DOHH2 (cell line): ENCODE data around the gene MYO5A.

Source experiments
- H3F3A ChIP-seq: fragments of 200-600 bp; sonication (generic), shearing (Covaris generic); 2 replicates; pipeline ENCODE4 v1.6.0; 2016; ENCODE audit warnings: antibody characterized with exemption, mild to moderate bottlenecking; ENCODE audit not compliant: control insufficient read depth, insufficient read depth
- H3K27ac ChIP-seq: fragments of 200-600 bp; sonication (generic); 2 replicates; pipeline ENCODE4 v1.5.1; 2014; ENCODE audit warnings: low read depth, mild to moderate bottlenecking, low read length, moderate library complexity
- H3K27me3 ChIP-seq: fragments of 200-600 bp; sonication (generic); 2 replicates; pipeline ENCODE4 v1.6.1; 2014; ENCODE audit warnings: mild to moderate bottlenecking, low read length, mixed read lengths; ENCODE audit not compliant: control insufficient read depth
- H3K36me3 ChIP-seq: fragments of 200-600 bp; sonication (generic); 2 replicates; pipeline ENCODE4 v1.6.1; 2014; ENCODE audit warnings: mild to moderate bottlenecking, low read length, moderate library complexity, mixed read lengths; ENCODE audit not compliant: control insufficient read depth
- H3K4me1 ChIP-seq: fragments of 200-600 bp; sonication (generic); 2 replicates; pipeline ENCODE4 v1.6.1; 2014; ENCODE audit warnings: mild to moderate bottlenecking, low read length, mixed read lengths; ENCODE audit not compliant: control insufficient read depth
- H3K4me2 ChIP-seq: fragments of 200-600 bp; sonication (generic); 2 replicates; pipeline ENCODE4 v1.6.0; 2014; ENCODE audit warnings: mild to moderate bottlenecking, low read length, moderate library complexity
- H3K4me3 ChIP-seq: fragments of 200-600 bp; sonication (generic); 2 replicates; pipeline ENCODE4 v1.5.1; 2014; ENCODE audit warnings: mild to moderate bottlenecking, low read length, mixed read lengths
- H3K79me2 ChIP-seq: fragments of 200-600 bp; sonication (generic); 2 replicates; pipeline ENCODE4 v1.6.1; 2014; ENCODE audit warnings: mild to moderate bottlenecking, low read length, mixed read lengths; ENCODE audit not compliant: control insufficient read depth
- H3K9me2 ChIP-seq: fragments of 200-600 bp; sonication (generic); replicated peaks from 2 replicates; pipeline ENCODE4 v1.6.1; 2014; ENCODE audit warnings: mild to moderate bottlenecking, low read length, mixed read lengths; ENCODE audit not compliant: control insufficient read depth
- H3K9me3 ChIP-seq: fragments of 200-600 bp; sonication (generic); 2 replicates; pipeline ENCODE4 v1.6.1; 2014; ENCODE audit warnings: antibody characterized with exemption, low read length, mixed read lengths; ENCODE audit not compliant: control insufficient read depth, insufficient read depth
- H4K20me1 ChIP-seq: fragments of 200-600 bp; sonication (generic); 2 replicates; pipeline ENCODE4 v1.6.0; 2014; ENCODE audit warnings: low read depth, mild to moderate bottlenecking, antibody characterized with exemption, low read length, moderate library complexity; ENCODE audit not compliant: control insufficient read depth, insufficient read depth
- CTCF ChIP-seq: fragments of 200-600 bp; sonication (generic); IDR thresholded peaks from one replicate; pipeline ENCODE4 v1.5.1; 2014; ENCODE audit warnings: antibody characterized with exemption, mild to moderate bottlenecking, low read depth, low read length; ENCODE audit not compliant: poor library complexity, severe bottlenecking
- EZH2phosphoT487 ChIP-seq: fragments of 200-600 bp; sonication (generic); IDR thresholded peaks from 2 replicates; pipeline ENCODE4 v1.6.1; 2017; ENCODE audit warnings: borderline replicate concordance, mild to moderate bottlenecking, antibody characterized with exemption, low read length, moderate library complexity, mixed read lengths

MYO5A gene

DNA sequence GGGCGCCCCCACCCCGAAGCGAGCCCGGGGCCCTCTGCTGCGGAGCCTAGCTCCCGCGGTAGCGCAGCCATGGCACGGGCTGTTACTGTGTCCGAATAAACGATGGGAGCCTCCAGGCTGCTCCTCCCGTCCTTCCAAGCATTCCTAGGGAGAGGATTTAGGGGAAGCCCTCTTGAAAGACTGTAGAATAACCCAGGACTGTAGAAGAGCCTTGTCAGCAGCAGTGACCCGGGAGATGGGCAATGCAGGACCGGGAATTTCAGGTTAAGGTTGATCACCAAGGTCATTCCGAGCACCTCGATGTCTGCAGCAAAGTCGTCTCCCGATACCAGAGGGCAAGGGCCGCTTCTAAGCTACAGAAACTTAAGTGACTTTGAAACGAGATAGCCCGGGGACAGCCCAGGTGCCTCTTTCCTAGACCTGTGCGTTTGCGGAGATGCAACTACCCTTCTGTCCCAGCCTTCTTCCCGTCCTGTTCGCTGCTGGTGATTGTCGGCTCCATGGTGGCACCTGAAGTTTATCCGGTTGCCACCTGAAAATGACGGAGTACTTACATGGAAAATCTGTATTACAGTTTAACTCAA lies 753 bp upstream of the MYO5A start:
- Histone ChIP-seq H3K79me2 (peaks cover 38% of the 10 kb centered on the region), H3K4me2 (peak overlapping the region; percentile 91), H3K27me3 (peaks cover 8% of the 10 kb centered on the region), H3K27ac (peak overlapping the region; percentile 16; the same call in 1 of the 2 replicates), H3K4me1 (peaks cover 21% of the 10 kb centered on the region), H3K4me3 (peak overlapping the region; percentile 91), H3K9me2 (no peaks in the 10 kb centered on the region), H3K36me3 (no peaks in the 10 kb centered on the region), H4K20me1 (peaks cover 5% of the 10 kb centered on the region; the same call in 1 of the 2 replicates), H3F3A (peaks cover 5% of the 10 kb centered on the region; the same call in 1 of the 2 replicates), H3K9me3 (no peaks in the 10 kb centered on the region)
- TF ChIP-seq EZH2phosphoT487 (no peak), CTCF (peak; percentile 14)

DNA sequence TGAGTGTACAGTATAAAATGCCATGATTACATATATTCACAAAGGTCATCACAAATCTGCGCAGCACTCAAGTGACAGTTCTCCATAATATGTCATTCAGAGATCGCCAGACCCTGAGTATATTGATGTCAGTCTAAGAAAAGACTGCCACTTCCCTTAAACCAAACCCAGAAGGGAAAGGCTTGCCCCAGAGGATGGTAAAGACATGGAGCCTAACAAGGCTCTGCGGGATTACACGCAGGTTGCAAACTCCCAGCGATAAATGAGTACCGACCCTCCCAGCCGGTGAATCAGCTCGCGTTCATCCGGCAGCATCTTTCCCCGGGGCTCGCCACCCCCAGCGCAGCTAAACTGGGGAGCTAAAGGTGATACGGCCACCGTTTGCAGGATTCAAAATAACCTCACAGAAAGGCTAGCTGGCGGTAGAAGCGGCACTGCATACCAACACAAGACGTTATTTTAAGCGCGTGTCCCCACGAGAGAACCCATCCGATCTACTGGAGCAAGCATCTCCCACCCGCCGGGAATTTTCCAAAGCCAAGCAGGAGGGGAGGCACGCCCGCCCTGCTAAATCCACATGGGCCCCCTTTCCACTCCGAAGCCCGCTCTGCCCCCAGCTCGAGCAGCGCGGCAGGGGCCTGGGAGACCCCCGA lies 643 bp downstream of the MYO5A start:
- Histone ChIP-seq H3K4me2 (peak overlapping the region; percentile 87), H3K27ac (no peak overlapping the region), H3F3A (peaks cover 5% of the 10 kb centered on the region; the same call in 1 of the 2 replicates), H3K4me1 (peaks cover 21% of the 10 kb centered on the region), H3K4me3 (peak overlapping the region; percentile 91), H3K79me2 (peaks cover 47% of the 10 kb centered on the region), H3K9me2 (no peaks in the 10 kb centered on the region), H3K36me3 (no peaks in the 10 kb centered on the region), H3K27me3 (peaks cover 8% of the 10 kb centered on the region), H3K9me3 (no peaks in the 10 kb centered on the region), H4K20me1 (peaks cover 5% of the 10 kb centered on the region; the same call in 1 of the 2 replicates)
- TF ChIP-seq CTCF (no peak), EZH2phosphoT487 (no peak)

GRCh38 chr15:52527196-52527910 lies 1.3 kb downstream of the MYO5A start:
- Histone ChIP-seq H3K27me3 (peaks cover 8% of the 10 kb centered on the region), H3K4me2 (peak overlapping the region; percentile 87), H3K4me3 (peak overlapping the region; percentile 91), H3K9me3 (no peaks in the 10 kb centered on the region), H3K9me2 (no peaks in the 10 kb centered on the region), H3F3A (peaks cover 5% of the 10 kb centered on the region; the same call in 1 of the 2 replicates), H3K27ac (no peak overlapping the region), H3K79me2 (peaks cover 52% of the 10 kb centered on the region), H3K4me1 (peaks cover 21% of the 10 kb centered on the region), H3K36me3 (no peaks in the 10 kb centered on the region), H4K20me1 (peaks cover 5% of the 10 kb centered on the region; the same call in 1 of the 2 replicates)
- TF ChIP-seq CTCF (no peak), EZH2phosphoT487 (no peak)
